HepG2 (cell line): ENCODE measurements around the gene CASP7. TPM values are rescaled to one million over a fixed set of nuclear protein-coding genes. Genes with fewer than 3 reads are reported as not detected.

ENCODE experiments used
- ATAC-seq: fragments of 200-7000 bp; cut with Tn5 transposase; 3 replicates; pipeline ENCODE4 v1.9.1; 2020; ENCODE audit warnings: mild to moderate bottlenecking, moderate library complexity
- BruUV-seq: library from RNA; stranded (reverse); fragments of 400-500 nt; replicated peaks from 2 replicates; lab custom pipeline; 2021; lab: Mats Ljungman, UMichigan
- CTCF ChIA-PET: fragments of 300-600 bp; formaldehyde crosslinking; extraction: SDS; loops from one replicate; lab custom pipeline; 2021; ENCODE audit warnings: low total read pairs, inconsistent platforms, low intra/inter-chr PET ratio; lab: Yijun Ruan, JAX
- POLR2A ChIA-PET: fragments of 350-600 bp; sonication (Branson Sonifier 250); formaldehyde crosslinking; loops from one replicate; lab custom pipeline; 2020; ENCODE audit warnings: antibody characterized with exemption, inconsistent platforms; lab: Yijun Ruan, JAX
- DNase-seq: peaks from one replicate; pipeline ENCODE4 v3.0.0-alpha.2; 2015; ENCODE audit warnings: low spot score
- FAIRE-seq: peaks from 3 replicates; lab custom pipeline; 2011; peaks lifted over from hg19 to GRCh38; lab: Jason Lieb, UNC
- H2AFZ ChIP-seq: one replicate; pipeline ENCODE4 v1.6.1; 2011; ENCODE audit warnings: low read length, inconsistent platforms
- H3K27ac ChIP-seq: fragments of 300-600 bp; 3 replicates; pipeline ENCODE4 v1.8.0; 2011; ENCODE audit warnings: mixed run types, mild to moderate bottlenecking, mixed read lengths, low read length, inconsistent platforms; ENCODE audit not compliant: insufficient read depth; ENCODE audit errors: extremely low read length
- H3K27me3 ChIP-seq, 2 experiments: fragments of 200-600 bp in 1 of 2; 2 replicates in 1 of 2; 3 replicates in 1 of 2; pipeline versions ENCODE4 v1.6.0 to v1.8.0; 2011; ENCODE audit warnings: low read length in 2 of 2, mild to moderate bottlenecking in 2 of 2, moderate library complexity in 2 of 2, inconsistent platforms in 1 of 2; ENCODE audit not compliant: insufficient read depth in 2 of 2, control insufficient read depth in 1 of 2
- H3K36me3 ChIP-seq, 2 experiments: fragments of 200-600 bp in 1 of 2; replicated peaks in 1 of 2; 2 replicates in 1 of 2; 3 replicates in 1 of 2; pipeline versions ENCODE4 v1.5.1 to v1.8.0; 2011; ENCODE audit warnings: low read length in 2 of 2, inconsistent platforms in 1 of 2; ENCODE audit not compliant: insufficient read depth in 2 of 2, control insufficient read depth in 1 of 2
- H3K4me1 ChIP-seq: 2 replicates; pipeline ENCODE4 v1.5.1; 2012; ENCODE audit warnings: low read length, inconsistent platforms; ENCODE audit not compliant: insufficient read depth
- H3K4me2 ChIP-seq: 2 replicates; pipeline ENCODE4 v1.6.0; 2011; ENCODE audit warnings: low read depth, low read length, inconsistent platforms
- H3K4me3 ChIP-seq, 3 experiments: fragments of 200-600 bp in 1 of 3; sonication (generic), shearing (Covaris generic) in 1 of 3; replicated peaks in 1 of 3; 2 replicates each; pipeline ENCODE4 v1.5.1; 2011 to 2016; ENCODE audit warnings: low read length in 3 of 3, inconsistent platforms in 2 of 3, low read depth in 2 of 3, mild to moderate bottlenecking in 2 of 3, control low read depth in 1 of 3, mixed read lengths in 1 of 3; ENCODE audit not compliant: insufficient read depth in 1 of 3
- H3K79me2 ChIP-seq: one replicate; pipeline ENCODE4 v1.6.1; 2011; ENCODE audit warnings: low read length, inconsistent platforms; ENCODE audit not compliant: insufficient read depth
- H3K9ac ChIP-seq: 2 replicates; pipeline ENCODE4 v1.6.0; 2011; ENCODE audit warnings: mild to moderate bottlenecking, low read depth, low read length, inconsistent platforms; ENCODE audit not compliant: insufficient read depth
- H3K9me3 ChIP-seq: 2 replicates; pipeline ENCODE4 v1.5.1; 2012; ENCODE audit warnings: mild to moderate bottlenecking, low read length
- H4K20me1 ChIP-seq: 2 replicates; pipeline ENCODE4 v1.6.0; 2011; ENCODE audit warnings: inconsistent platforms, mild to moderate bottlenecking, low read length, moderate library complexity; ENCODE audit not compliant: insufficient read depth
- BCL3 ChIP-seq: sonication (generic); formaldehyde crosslinking; IDR thresholded peaks from 2 replicates; pipeline ENCODE4 v1.5.1; 2020; ENCODE audit warnings: mild to moderate bottlenecking, missing genetic modification reagents, moderate library complexity
- CERS6 ChIP-seq: sonication (generic); formaldehyde crosslinking; IDR thresholded peaks from 2 replicates; pipeline ENCODE4 v1.5.0; 2020; ENCODE audit warnings: missing genetic modification reagents
- DZIP1 ChIP-seq: sonication (generic); formaldehyde crosslinking; IDR thresholded peaks from 2 replicates; pipeline ENCODE4 v1.5.0; 2020; ENCODE audit warnings: mild to moderate bottlenecking, missing genetic modification reagents
- EED ChIP-seq: sonication (generic); formaldehyde crosslinking; IDR thresholded peaks from 2 replicates; pipeline ENCODE4 v1.5.0; 2020; ENCODE audit warnings: mild to moderate bottlenecking, missing genetic modification reagents
- FOXM1 ChIP-seq: sonication (generic); formaldehyde crosslinking; IDR thresholded peaks from 2 replicates; pipeline ENCODE4 v1.5.0; 2020; ENCODE audit warnings: missing genetic modification reagents
- GATA4 ChIP-seq: sonication (generic); IDR thresholded peaks from 2 replicates; pipeline ENCODE4 v1.6.1; 2016; ENCODE audit warnings: antibody characterized with exemption, low read depth, borderline replicate concordance
- HNRNPLL ChIP-seq: fragments of 200-400 bp; formaldehyde crosslinking; IDR thresholded peaks from 2 replicates; pipeline ENCODE4 v1.6.1; 2017; ENCODE audit warnings: mild to moderate bottlenecking, low read depth, low read length; ENCODE audit not compliant: poor library complexity, severe bottlenecking
- KDM1A ChIP-seq: IDR thresholded peaks from 2 replicates; pipeline ENCODE4 v1.6.1; 2016; ENCODE audit warnings: missing compliant biosample characterization
- KLF15 ChIP-seq: sonication (generic); formaldehyde crosslinking; IDR thresholded peaks from 2 replicates; pipeline ENCODE4 v1.8.1; 2023; ENCODE audit warnings: borderline replicate concordance, mild to moderate bottlenecking, inconsistent platforms, missing genetic modification reagents, mixed read lengths
- SPEN ChIP-seq: sonication (generic); formaldehyde crosslinking; IDR thresholded peaks from 2 replicates; pipeline ENCODE4 v1.5.1; 2020; ENCODE audit warnings: low read depth, mild to moderate bottlenecking, missing genetic modification reagents
- SUZ12 ChIP-seq: fragments of 150-350 bp; IDR thresholded peaks from 2 replicates; pipeline ENCODE4 v1.6.1; 2014; ENCODE audit warnings: low read depth, low read length
- WIZ ChIP-seq: sonication (generic); formaldehyde crosslinking; IDR thresholded peaks from 2 replicates; pipeline ENCODE4 v1.5.1; 2020; ENCODE audit warnings: mild to moderate bottlenecking, missing genetic modification reagents
- ZFYVE20 ChIP-seq: sonication (generic); formaldehyde crosslinking; IDR thresholded peaks from 2 replicates; pipeline ENCODE4 v1.8.0; 2023; ENCODE audit warnings: low read depth, mild to moderate bottlenecking, moderate library complexity, missing genetic modification reagents, borderline replicate concordance
- ZNF331 ChIP-seq: sonication (generic); formaldehyde crosslinking; IDR thresholded peaks from 2 replicates; pipeline ENCODE4 v1.4.0; 2020; ENCODE audit warnings: missing genetic modification reagents
- ZNF33A ChIP-seq: sonication (generic); formaldehyde crosslinking; IDR thresholded peaks from 2 replicates; pipeline ENCODE4 v1.5.1; 2020; ENCODE audit warnings: missing genetic modification reagents, mild to moderate bottlenecking, moderate library complexity, borderline replicate concordance
- ZNF549 ChIP-seq: sonication (generic); formaldehyde crosslinking; IDR thresholded peaks from 2 replicates; pipeline ENCODE4 v1.5.0; 2020; ENCODE audit warnings: missing genetic modification reagents
- ZNF674 ChIP-seq: sonication (generic); formaldehyde crosslinking; IDR thresholded peaks from 2 replicates; pipeline ENCODE4 v1.5.0; 2020; ENCODE audit warnings: low read depth, mild to moderate bottlenecking, missing genetic modification reagents
- ZNF788 ChIP-seq: sonication (generic); formaldehyde crosslinking; IDR thresholded peaks from 2 replicates; pipeline ENCODE4 v1.5.0; 2020; ENCODE audit warnings: mild to moderate bottlenecking, missing genetic modification reagents, borderline replicate concordance
- WGBS: methylation state at CpG from one replicate; pipeline ENCODE4 v1.1.6; 2017; ENCODE audit warnings: low lambda C conversion rate; 5-methylcytosine and 5-hydroxymethylcytosine counted together
- in situ Hi-C: cut with HindIII; loops from 2 replicates; pipeline ENCODE4 v1.10.0; 2017; ENCODE audit warnings: low pct_unique_long_range_greater_than_20kb; ENCODE audit not compliant: extremely low pct_ligation_motif_present
- intact Hi-C: fragments of 100-400 bp; cut with micrococcal nuclease; formaldehyde crosslinking; loops from one replicate; pipeline ENCODE4 v1.10.0; 2022; ENCODE audit not compliant: unreplicated experiment
- polyA plus RNA-seq, 8 experiments: library from polyadenylated mRNA; depleted of rRNA in 3 of 8; stranded (reverse) in 7 of 8; unstranded in 1 of 8; fragments of >200 nt; fragmentation: Illumina TruSeq in 4 of 8; extraction: Trizol in 4 of 8; gene quantifications; 2 replicates each; pipeline versions ENCODE4 v1.2.1 to v1.2.3, GENCODE V29; 2011 to 2016; ENCODE audit warnings: low read depth in 4 of 8, missing spikeins in 1 of 8, mixed read lengths in 1 of 8; ENCODE audit not compliant: insufficient read depth in 1 of 8
- total RNA-seq, 5 experiments: library from RNA; depleted of rRNA; stranded (reverse); fragments of >200 nt; fragmentation: Illumina TruSeq; extraction: Trizol; gene quantifications; 2 replicates each; pipeline ENCODE4 v1.2.3, GENCODE V29; 2016; ENCODE audit warnings: low read depth in 1 of 5

CASP7 gene
- total and polyA plus RNA-seq, 2 of the 13 experiments (the other 11 are each of a cell fraction or from before 2014, with no cell fraction given) = 11.9 to 39.3 TPM

GRCh38 chr10:113663142-113663541 is 16.6 kb upstream of the CASP7 start:
- in situ Hi-C loops (no loop called here), intact Hi-C loops (no loop called here)
- Histone ChIP-seq H3K27me3 (0 out of 5 replicates have a peak, but pooled peaks cover 0 to 3% of the 10 kb centered on the region in 2 experiments), H3K4me1 (no peaks in the 10 kb centered on the region), H3K36me3 (no peaks in the 10 kb centered on the region), H3K79me2 (no peaks in the 10 kb centered on the region), H2AFZ (no peak overlapping the region), H3K27ac (no peak overlapping the region), H3K4me3 (no peak overlapping the region), H3K9me3 (no peaks in the 10 kb centered on the region), H3K9ac (no peak overlapping the region), H3K4me2 (no peak overlapping the region), H4K20me1 (no peaks in the 10 kb centered on the region)
- POLR2A ChIA-PET = no interaction called here
- CTCF ChIA-PET = no interaction called here
- FAIRE-seq (no peak), DNase-seq (no peak), ATAC-seq (no peak)
- BruUV-seq = no TSS peak
- 38% methylated on average over 5 of the region's 5 CpGs for WGBS
- TF ChIP-seq BCL3 (CRISPR knock-in tag) (no peak), HNRNPLL (no peak), GATA4 (no peak), SPEN (CRISPR knock-in tag) (no peak), WIZ (CRISPR knock-in tag) (no peak), ZFYVE20 (CRISPR knock-in tag) (no peak), FOXM1 (no peak), ZNF788 (CRISPR knock-in tag) (no peak), ZNF674 (CRISPR knock-in tag) (no peak), KLF15 (CRISPR knock-in tag) (no peak), CERS6 (CRISPR knock-in tag) (no peak), KDM1A (CRISPR knock-in tag) (no peak), EED (no peak), ZNF549 (CRISPR knock-in tag) (no peak), ZNF331 (CRISPR knock-in tag) (no peak), DZIP1 (CRISPR knock-in tag) (no peak), SUZ12 (no peak), ZNF33A (CRISPR knock-in tag) (no peak)
